Measurements from ENCODE around the gene BUB1.
"Not testable (repeated sequence)": the region's sequence is repeated elsewhere in the genome, so short reads cannot be mapped to it uniquely, and the experiment has no call there.

The BUB1 gene

GRCh38 chr2:110677530-110678456 is at the start of gene BUB1:
Gene BUB1 (minus strand): TSS chr2:110678063. CDS start chr2:110677995, 68 bp downstream.
- DNase-seq: peak; percentile 93

- DNase-seq: no peak
Measured at GRCh38 chr2:110726285-110726684, 48.4 kb upstream of the BUB1 start.

GRCh38 chr2:110725859-110726258 is 48.0 kb upstream of the BUB1 start:
- DNase-seq: no peak

GRCh38 chr2:110725370-110725769 is 47.5 kb upstream of the BUB1 start:
- no peak for DNase-seq

GRCh38 chr2:110724820-110725219 is 47.0 kb upstream of the BUB1 start:
- DNase-seq: no peak

- no peak for DNase-seq
Measured at GRCh38 chr2:110720547-110720946, 42.7 kb upstream of the BUB1 start.

GRCh38 chr2:110718990-110719389 is 41.1 kb upstream of the BUB1 start:
- no peak for DNase-seq

GRCh38 chr2:110718382-110718781 is 40.5 kb upstream of the BUB1 start:
- DNase-seq: no peak

GRCh38 chr2:110717734-110718133 is 39.9 kb upstream of the BUB1 start:
- no peak for DNase-seq

GRCh38 chr2:110716959-110717645 is 39.2 kb upstream of the BUB1 start:
- DNase-seq: no peak

- no peak for DNase-seq
Measured at GRCh38 chr2:110714452-110715224, 36.8 kb upstream of the BUB1 start.

GRCh38 chr2:110713513-110714362 is 35.9 kb upstream of the BUB1 start:
- no peak for DNase-seq

GRCh38 chr2:110712737-110713136 is 34.9 kb upstream of the BUB1 start:
- no peak for DNase-seq

GRCh38 chr2:110708455-110708854 is 30.6 kb upstream of the BUB1 start:
- no peak for DNase-seq

- DNase-seq: no peak
Measured at GRCh38 chr2:110707386-110707965, 29.6 kb upstream of the BUB1 start.

- DNase-seq: no peak
Measured at GRCh38 chr2:110702514-110703380, 24.9 kb upstream of the BUB1 start.

GRCh38 chr2:110698253-110698652 is 20.4 kb upstream of the BUB1 start:
- not testable (repeated sequence) for DNase-seq

GRCh38 chr2:110695146-110695898 is 17.5 kb upstream of the BUB1 start:
- not testable (repeated sequence) for DNase-seq

GRCh38 chr2:110691612-110692258 is 13.9 kb upstream of the BUB1 start:
- DNase-seq: no peak

All from NCI-H1092 (cell line).